SU-DHL-6 (cell line): ENCODE data around the gene KY.

Experiments
- H2AFZ ChIP-seq: fragments of 200-600 bp; sonication (generic); 2 replicates; pipeline ENCODE4 v1.6.1; 2014; ENCODE audit warnings: low read depth, mild to moderate bottlenecking, moderate library complexity, mixed read lengths, antibody characterized with exemption, low read length; ENCODE audit not compliant: severe bottlenecking
- H3F3A ChIP-seq: fragments of 200-600 bp; shearing (Covaris generic); 2 replicates; pipeline ENCODE4 v1.6.0; 2016; ENCODE audit warnings: antibody characterized with exemption, mild to moderate bottlenecking; ENCODE audit not compliant: insufficient read depth
- H3K27ac ChIP-seq: fragments of 200-600 bp; sonication (generic); 2 replicates; pipeline ENCODE4 v1.5.1; 2016; ENCODE audit warnings: low read depth, mild to moderate bottlenecking, low read length, moderate library complexity, mixed read lengths
- H3K27me3 ChIP-seq: fragments of 200-600 bp; sonication (generic), shearing (Covaris generic); 2 replicates; pipeline ENCODE4 v1.6.0; 2014; ENCODE audit warnings: mild to moderate bottlenecking, low read length
- H3K36me3 ChIP-seq: fragments of 200-600 bp; sonication (generic); 2 replicates; pipeline ENCODE4 v1.6.1; 2014; ENCODE audit warnings: mild to moderate bottlenecking, low read length, mixed read lengths
- H3K4me2 ChIP-seq: fragments of 300-600, 200-600 bp; shearing (Covaris generic), sonication (generic); 2 replicates; pipeline ENCODE4 v1.6.0; 2014; ENCODE audit warnings: low read length, low read depth, mild to moderate bottlenecking; ENCODE audit not compliant: poor library complexity, severe bottlenecking
- H3K4me3 ChIP-seq: fragments of 200-600 bp; sonication (generic); 2 replicates; pipeline ENCODE4 v1.5.1; 2014; ENCODE audit warnings: antibody characterized with exemption, low read length, mild to moderate bottlenecking, mixed read lengths; ENCODE audit not compliant: insufficient read depth, poor library complexity, severe bottlenecking
- H3K79me2 ChIP-seq: fragments of 200-600 bp; sonication (generic); 2 replicates; pipeline ENCODE4 v1.6.1; 2014; ENCODE audit warnings: mild to moderate bottlenecking, low read length, moderate library complexity; ENCODE audit not compliant: insufficient read depth
- H3K9ac ChIP-seq: fragments of 200-600 bp; sonication (generic); 2 replicates; pipeline ENCODE4 v1.7.0; 2014; ENCODE audit warnings: mild to moderate bottlenecking, low read length
- H3K9me2 ChIP-seq: fragments of 200-600 bp; sonication (generic); replicated peaks from 2 replicates; pipeline ENCODE4 v1.6.1; 2014; ENCODE audit warnings: low read length; ENCODE audit not compliant: insufficient read depth
- H3K9me3 ChIP-seq: fragments of 200-600 bp; sonication (generic); 2 replicates; pipeline ENCODE4 v1.6.1; 2014; ENCODE audit warnings: low read length, mixed read lengths; ENCODE audit not compliant: insufficient read depth
- H4K20me1 ChIP-seq: fragments of 200-600 bp; sonication (generic); 2 replicates; pipeline ENCODE4 v1.6.1; 2014; ENCODE audit warnings: low read depth, mild to moderate bottlenecking, antibody characterized with exemption, low read length, moderate library complexity, mixed read lengths
- EZH2phosphoT487 ChIP-seq: fragments of 200-600 bp; sonication (generic), shearing (Covaris generic); conservative IDR thresholded peaks from 2 replicates; pipeline ENCODE4 v1.6.1; 2018; ENCODE audit warnings: mild to moderate bottlenecking, antibody characterized with exemption, low read length, moderate library complexity, mixed read lengths
- TF ChIP-seq, protein P1 (sequence below): fragments of 200-600 bp; sonication (generic); IDR thresholded peaks from one replicate; pipeline ENCODE4 v1.5.1; 2017; ENCODE audit warnings: antibody characterized with exemption, mild to moderate bottlenecking, low read length, moderate library complexity; ENCODE audit not compliant: insufficient read depth, poor library complexity, severe bottlenecking

The KY gene

DNA sequence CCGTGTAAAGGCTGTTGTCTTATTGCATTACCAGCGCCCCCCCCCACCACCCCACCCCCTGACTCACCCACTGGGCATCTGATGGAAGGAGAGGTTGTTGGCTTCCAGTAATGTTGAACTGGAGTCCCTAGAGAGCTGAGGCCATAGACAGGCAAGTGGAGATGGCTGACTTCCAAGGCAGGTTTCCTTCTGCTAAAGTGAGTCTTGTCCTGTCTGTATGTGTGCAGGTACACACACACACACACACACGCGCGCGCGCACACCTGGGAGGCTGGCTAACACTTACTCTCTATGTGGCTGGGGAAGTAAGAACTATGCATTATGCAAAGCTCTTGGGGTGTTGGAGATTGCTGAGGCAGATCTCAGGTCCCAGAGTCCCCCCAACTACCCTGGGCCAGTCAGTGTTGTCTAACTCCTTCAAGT lies 1.6 kb upstream of the KY start:
- Histone ChIP-seq H3K9me3 (no peaks in the 10 kb centered on the region), H3K4me2 (no peak overlapping the region), H3F3A (no peaks in the 10 kb centered on the region), H3K9me2 (no peaks in the 10 kb centered on the region), H3K27me3 (no peaks in the 10 kb centered on the region), H3K36me3 (no peaks in the 10 kb centered on the region), H4K20me1 (no peaks in the 10 kb centered on the region), H3K27ac (no peak overlapping the region), H2AFZ (no peak overlapping the region), H3K9ac (no peak overlapping the region), H3K4me3 (no peak overlapping the region), H3K79me2 (no peaks in the 10 kb centered on the region)
- no peak for TF ChIP-seq EZH2phosphoT487
- TF ChIP-seq, protein P1, sequence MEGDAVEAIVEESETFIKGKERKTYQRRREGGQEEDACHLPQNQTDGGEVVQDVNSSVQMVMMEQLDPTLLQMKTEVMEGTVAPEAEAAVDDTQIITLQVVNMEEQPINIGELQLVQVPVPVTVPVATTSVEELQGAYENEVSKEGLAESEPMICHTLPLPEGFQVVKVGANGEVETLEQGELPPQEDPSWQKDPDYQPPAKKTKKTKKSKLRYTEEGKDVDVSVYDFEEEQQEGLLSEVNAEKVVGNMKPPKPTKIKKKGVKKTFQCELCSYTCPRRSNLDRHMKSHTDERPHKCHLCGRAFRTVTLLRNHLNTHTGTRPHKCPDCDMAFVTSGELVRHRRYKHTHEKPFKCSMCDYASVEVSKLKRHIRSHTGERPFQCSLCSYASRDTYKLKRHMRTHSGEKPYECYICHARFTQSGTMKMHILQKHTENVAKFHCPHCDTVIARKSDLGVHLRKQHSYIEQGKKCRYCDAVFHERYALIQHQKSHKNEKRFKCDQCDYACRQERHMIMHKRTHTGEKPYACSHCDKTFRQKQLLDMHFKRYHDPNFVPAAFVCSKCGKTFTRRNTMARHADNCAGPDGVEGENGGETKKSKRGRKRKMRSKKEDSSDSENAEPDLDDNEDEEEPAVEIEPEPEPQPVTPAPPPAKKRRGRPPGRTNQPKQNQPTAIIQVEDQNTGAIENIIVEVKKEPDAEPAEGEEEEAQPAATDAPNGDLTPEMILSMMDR: no peak

GRCh38 chr3:134651347-134652041 lies 672 bp upstream of the KY start:
- H3K27ac ChIP-seq: no peak overlapping the region
- H3K9me2 ChIP-seq: no peaks in the 10 kb centered on the region
- H3F3A ChIP-seq: no peaks in the 10 kb centered on the region
- H3K4me3 ChIP-seq: no peak overlapping the region
- H3K4me2 ChIP-seq: no peak overlapping the region
- H2AFZ ChIP-seq: no peak overlapping the region
- no peaks in the 10 kb centered on the region for H3K79me2 ChIP-seq
- no peaks in the 10 kb centered on the region for H4K20me1 ChIP-seq
- H3K36me3 ChIP-seq: no peaks in the 10 kb centered on the region
- TF ChIP-seq, protein P1: no peak
- no peak for TF ChIP-seq EZH2phosphoT487
- no peaks in the 10 kb centered on the region for H3K27me3 ChIP-seq
- no peaks in the 10 kb centered on the region for H3K9me3 ChIP-seq
- H3K9ac ChIP-seq: no peak overlapping the region

DNA sequence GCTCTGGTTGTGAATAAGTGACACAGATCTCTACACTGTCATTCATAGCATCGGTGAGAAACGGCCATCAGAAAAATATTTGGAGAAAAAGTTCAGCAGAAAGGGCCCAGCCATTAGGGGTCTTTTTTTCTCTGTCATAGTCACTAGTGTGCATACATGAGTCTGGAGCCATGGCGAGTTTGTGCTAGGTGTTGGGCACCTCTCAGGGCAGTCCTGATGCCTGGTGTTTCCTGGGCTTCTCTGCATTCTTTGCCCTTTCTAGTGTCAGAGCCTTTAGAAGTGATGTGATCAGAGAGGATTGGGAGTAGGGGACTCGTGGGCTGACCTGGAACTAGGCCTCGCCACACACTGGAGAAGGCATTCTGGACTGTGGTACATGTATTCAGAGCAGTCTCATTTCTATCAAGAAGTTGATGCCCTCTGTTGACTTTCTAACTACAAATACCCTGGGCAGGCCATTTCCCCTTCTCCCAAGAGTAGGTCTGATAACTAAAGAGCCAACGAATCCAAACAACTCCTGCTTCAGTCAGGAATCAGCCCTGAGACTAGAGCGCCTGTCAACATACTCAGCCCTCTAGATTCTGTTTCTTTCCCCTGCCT lies 1.6 kb downstream of the KY start:
- Histone ChIP-seq H3K9me3 (no peaks in the 10 kb centered on the region), H2AFZ (no peak overlapping the region), H3K9me2 (no peaks in the 10 kb centered on the region), H3K79me2 (no peaks in the 10 kb centered on the region), H3F3A (no peaks in the 10 kb centered on the region), H3K27ac (no peak overlapping the region), H4K20me1 (no peaks in the 10 kb centered on the region), H3K4me3 (no peak overlapping the region), H3K36me3 (no peaks in the 10 kb centered on the region), H3K27me3 (no peaks in the 10 kb centered on the region), H3K4me2 (no peak overlapping the region), H3K9ac (no peak overlapping the region)
- TF ChIP-seq, protein P1: no peak
- TF ChIP-seq EZH2phosphoT487: no peak
